ENCODE results near the gene TTC5.

DNA sequence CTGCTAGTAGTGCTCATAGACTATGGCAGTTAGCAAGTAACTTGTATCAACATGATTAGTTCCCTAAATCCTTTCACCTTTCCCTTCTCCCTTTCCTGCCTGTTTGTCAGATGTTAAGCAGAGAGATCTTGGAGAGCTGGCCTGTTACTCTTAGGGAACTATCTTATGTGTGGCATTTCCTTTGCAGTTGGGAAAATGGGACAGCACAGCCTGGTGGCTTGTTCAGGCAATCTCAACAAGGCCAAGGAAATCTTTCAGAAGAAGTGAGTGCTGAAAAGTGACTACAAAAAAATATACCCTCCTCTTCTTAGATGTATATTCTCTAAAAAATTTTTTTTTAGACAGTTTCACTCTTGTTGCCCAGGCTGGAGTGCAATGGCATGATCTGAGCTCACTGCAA is 45.1 kb upstream of the TTC5 start:
- TF ChIP-seq, protein P1, sequence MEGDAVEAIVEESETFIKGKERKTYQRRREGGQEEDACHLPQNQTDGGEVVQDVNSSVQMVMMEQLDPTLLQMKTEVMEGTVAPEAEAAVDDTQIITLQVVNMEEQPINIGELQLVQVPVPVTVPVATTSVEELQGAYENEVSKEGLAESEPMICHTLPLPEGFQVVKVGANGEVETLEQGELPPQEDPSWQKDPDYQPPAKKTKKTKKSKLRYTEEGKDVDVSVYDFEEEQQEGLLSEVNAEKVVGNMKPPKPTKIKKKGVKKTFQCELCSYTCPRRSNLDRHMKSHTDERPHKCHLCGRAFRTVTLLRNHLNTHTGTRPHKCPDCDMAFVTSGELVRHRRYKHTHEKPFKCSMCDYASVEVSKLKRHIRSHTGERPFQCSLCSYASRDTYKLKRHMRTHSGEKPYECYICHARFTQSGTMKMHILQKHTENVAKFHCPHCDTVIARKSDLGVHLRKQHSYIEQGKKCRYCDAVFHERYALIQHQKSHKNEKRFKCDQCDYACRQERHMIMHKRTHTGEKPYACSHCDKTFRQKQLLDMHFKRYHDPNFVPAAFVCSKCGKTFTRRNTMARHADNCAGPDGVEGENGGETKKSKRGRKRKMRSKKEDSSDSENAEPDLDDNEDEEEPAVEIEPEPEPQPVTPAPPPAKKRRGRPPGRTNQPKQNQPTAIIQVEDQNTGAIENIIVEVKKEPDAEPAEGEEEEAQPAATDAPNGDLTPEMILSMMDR (IDR thresholded peaks at IDR 0.05; ENCODE audit: insufficient read depth, low read length) = no peak
- no peak for TF ChIP-seq POLR2AphosphoS5 (IDR thresholded peaks at IDR 0.05; ENCODE audit: low read depth)
